T-helper 2 cell (primary cell): ENCODE data around the gene GNAS-AS1.
A peak's percentile ranks its signal among the peaks of the same experiment; 100 is the strongest.
"Not testable (repeated sequence)": the region's sequence is repeated elsewhere in the genome, so short reads cannot be mapped to it uniquely, and the experiment has no call there.

Experiments used
- DNase-seq, 5 experiments: peaks; one replicate each; pipeline versions ENCODE4 v3.0.0 to v3.0.0-alpha.2; 2012 to 2022

Gene GNAS-AS1

DNA sequence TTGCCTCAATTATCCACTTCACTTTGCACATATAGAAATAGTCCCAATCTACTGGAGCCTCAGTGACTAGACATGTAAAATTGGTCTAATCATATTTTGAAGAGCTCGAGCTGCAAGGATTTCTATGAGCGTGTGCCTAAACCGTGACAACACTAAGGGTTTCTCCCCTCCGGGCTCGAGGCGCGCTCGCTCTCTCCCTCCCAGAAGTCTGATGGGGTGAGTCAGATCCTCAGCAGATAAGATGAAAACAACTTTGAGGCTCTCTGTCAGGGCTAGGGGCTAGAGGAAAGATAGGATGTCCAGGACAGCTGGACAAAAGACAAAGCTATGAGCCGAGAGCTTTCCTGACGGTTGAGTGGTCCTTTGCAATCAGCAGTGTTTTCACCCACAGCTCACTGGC lies 16.8 kb downstream of the GNAS-AS1 start:
- no peak for DNase-seq

DNA sequence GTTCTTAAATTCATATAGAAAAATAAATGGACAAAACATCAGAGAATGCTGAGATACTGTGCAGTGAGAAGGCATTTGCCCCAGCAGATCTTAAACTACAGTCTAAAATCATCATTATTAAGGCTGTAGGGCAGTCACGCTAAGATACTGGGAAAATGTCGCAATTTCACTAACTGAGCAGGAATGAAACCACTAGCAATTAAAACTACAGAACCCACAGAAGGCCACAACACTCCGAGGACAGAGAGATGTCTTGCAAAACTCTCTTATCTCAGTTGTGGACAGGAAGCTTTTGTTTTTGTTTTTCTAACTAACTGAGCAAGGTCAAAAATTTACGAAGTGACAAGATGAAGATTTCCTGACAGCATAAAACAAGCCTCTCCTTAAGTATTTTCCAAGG lies 18.2 kb downstream of the GNAS-AS1 start:
- no peak for DNase-seq

- DNase-seq = no peak
These were observed 21.2 kb downstream of the GNAS-AS1 start for GRCh38 chr20:58829531-58829941.

GRCh38 chr20:58828804-58829203 lies 21.9 kb downstream of the GNAS-AS1 start:
- not testable (repeated sequence) for DNase-seq

- DNase-seq = no peak
These were observed 22.6 kb downstream of the GNAS-AS1 start for GRCh38 chr20:58828136-58828535.

GRCh38 chr20:58826271-58826670 lies 24.4 kb downstream of the GNAS-AS1 start:
- DNase-seq = no peak

DNA sequence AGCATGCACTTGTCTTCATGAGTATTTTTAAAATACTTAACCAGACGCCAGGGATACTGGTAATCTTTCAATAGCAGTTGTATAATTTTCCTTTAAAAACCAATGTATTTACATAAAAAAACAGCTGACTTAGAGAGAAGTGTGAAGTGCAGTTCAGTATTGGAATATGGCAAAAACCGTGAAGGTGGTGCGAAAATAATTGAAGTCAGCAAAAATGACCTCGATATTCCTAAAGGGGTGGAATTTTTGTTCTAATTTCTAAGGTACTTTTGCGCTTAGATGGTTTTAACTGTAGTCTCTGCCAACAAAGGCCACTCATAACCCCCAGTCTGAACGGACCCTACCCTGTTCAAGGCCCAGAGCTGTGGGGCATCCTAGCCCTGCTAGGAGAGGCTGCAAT lies 25.3 kb downstream of the GNAS-AS1 start:
- DNase-seq = no peak

GRCh38 chr20:58824843-58825242 lies 25.9 kb downstream of the GNAS-AS1 start:
- no peak for DNase-seq

DNA sequence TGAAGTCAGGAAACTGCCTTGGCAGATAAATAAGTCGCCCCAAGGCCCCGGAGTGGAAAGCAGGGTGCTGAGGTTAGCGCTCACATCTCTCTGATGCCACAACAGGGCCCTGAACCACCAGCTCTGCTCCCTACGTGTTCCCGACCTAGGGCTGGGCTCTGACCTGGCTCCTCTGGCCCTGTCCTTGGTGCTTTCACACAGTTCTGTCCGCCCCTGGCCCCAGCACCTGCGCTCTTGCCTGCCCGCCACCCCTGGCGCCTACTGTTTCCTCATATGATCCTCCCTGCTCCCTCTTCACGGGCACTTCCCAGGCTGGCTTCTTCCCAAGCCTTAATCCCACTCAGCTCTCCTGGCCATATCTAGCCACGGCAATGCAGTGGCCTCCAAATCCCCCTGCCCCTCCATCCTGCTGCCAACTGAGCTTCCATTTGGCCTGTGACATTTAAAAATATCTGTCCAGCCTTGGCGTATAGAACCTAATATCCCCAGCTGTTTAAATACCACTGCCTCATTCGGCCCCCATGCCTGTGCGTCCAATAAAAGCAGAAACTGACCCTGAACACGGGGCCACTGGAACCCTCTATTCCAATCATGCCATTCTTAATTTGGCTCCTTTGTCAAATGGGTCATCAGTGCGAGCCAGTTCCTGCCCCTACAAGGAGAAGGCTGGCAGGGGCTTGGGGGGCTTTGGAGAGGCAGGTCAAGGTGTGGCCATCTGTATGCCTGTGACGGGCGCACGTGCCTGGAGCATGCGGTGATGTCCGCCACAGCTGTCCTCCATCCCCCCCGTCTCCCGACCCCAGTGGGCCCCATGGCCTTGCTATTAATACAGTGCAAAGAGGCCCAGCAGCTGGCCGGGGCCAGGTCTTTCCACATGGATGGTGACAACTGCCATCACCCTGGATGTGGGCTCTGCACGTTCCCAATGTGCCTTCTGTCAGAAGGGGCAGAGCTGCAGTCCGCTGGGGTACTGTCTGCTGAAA lies 27.7 kb downstream of the GNAS-AS1 start:
- DNase-seq = no peak

DNA sequence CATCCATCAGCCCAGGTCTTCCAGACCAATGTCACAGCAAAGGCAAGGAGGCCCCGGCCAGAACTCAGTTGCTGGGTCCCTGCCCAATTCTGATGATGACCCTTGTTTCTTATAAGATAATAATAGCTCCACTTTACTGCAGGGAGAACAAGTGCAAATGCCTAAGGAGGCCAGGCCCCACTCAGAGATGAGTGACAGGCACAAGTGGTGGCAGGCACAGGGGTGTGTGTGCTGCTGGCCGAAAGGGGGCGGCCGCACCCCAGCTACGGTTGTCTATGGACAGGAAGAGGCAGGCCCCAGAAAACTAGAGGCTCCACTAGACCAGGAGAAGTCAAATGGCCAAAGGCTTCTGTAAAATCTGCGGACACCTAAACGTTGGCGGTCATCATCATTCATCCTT lies 28.6 kb downstream of the GNAS-AS1 start:
- DNase-seq = no peak

GRCh38 chr20:58820515-58820914 lies 30.2 kb downstream of the GNAS-AS1 start:
- not testable (repeated sequence) for DNase-seq

DNA sequence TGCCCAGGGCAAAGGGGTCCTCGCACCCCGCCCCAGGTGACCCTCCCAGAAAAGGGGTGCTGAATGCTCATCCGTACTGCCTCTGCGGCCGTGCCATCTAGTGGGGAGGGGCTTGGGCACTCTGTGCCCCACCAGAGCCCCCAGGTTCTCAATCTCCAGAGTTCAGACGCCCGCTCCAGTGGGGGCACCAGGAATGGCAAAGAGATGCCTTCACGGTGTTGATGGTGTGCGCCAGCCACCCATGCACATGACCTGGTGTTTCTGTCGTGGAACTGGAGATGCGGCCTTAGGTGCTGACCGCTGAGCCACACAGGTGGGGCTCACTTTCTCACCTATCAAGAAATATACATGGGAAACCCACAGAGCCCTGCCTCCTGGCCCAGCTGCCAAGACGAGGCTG lies 30.8 kb downstream of the GNAS-AS1 start:
- no peak for DNase-seq

GRCh38 chr20:58818586-58819285 lies 32.0 kb downstream of the GNAS-AS1 start:
- DNase-seq = peak in 2 of 5 experiments; percentile 33 to 95

- no peak for DNase-seq
These were observed 33.0 kb downstream of the GNAS-AS1 start for GRCh38 chr20:58817748-58818147.

DNA sequence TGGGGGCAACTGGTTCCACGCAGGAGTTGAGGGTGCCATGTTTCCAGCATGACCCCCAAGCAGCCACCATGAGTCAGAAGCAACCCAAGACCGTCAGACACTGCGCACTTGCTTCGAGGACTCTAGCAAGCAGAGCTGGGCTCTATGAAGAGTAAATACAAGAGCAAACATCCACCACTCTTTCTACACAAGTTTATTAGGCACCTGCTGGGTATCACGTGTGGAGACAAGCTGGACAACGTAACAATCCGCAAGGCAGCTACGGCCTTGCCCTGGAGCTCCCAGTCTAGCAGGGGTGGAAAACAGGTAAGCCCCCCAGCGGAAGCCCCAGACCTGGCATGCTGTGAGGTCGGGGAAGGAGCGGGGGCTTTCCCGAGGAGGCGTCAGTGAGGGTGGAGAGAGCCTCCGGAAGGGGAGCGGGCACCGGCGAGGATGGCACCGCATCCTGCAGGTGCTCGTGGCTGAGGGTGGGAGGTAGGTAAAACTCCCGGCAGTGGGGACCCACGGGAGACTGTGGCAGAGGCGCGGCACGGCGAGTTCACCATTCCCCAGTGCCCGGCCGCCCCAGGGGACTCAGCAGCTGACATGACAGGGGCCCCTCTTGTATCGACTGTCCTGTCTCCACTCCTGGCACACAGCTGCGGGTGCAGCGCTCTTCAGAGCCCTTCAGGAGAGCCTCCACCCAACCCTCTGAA lies 33.6 kb downstream of the GNAS-AS1 start:
- DNase-seq = no peak

- DNase-seq = no peak
These were observed 34.7 kb downstream of the GNAS-AS1 start for GRCh38 chr20:58816051-58816450.

- DNase-seq = no peak
These were observed 35.3 kb downstream of the GNAS-AS1 start for GRCh38 chr20:58815448-58815847.

DNA sequence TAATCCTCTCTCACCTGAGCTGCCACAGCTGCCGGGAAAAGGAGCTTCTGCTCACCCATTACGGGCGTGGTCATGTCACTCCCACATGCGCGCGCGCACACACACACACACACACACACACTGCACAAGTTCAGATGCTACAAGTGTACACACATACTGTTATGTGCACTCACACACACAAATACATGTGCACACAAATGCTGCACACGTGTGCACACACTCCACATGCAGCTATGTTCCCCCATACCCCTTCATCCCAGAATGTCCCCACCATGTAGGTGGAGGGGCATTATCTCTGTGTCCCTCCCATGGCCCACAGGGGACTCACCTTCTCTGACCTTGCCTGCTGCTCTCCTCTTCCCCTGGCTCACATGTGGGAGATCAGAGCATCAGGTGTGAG lies 37.3 kb downstream of the GNAS-AS1 start:
- peak in 1 of 5 experiments; percentile 20 for DNase-seq

- DNase-seq = no peak
These were observed 39.4 kb downstream of the GNAS-AS1 start for GRCh38 chr20:58811334-58811733.

- DNase-seq = no peak
These were observed 39.8 kb downstream of the GNAS-AS1 start for GRCh38 chr20:58810879-58811250.

- peak in 1 of 5 experiments; percentile 63 for DNase-seq
These were observed 40.4 kb downstream of the GNAS-AS1 start for GRCh38 chr20:58810116-58810878.

GRCh38 chr20:58808271-58809046 lies 42.2 kb downstream of the GNAS-AS1 start:
- DNase-seq = no peak
